Measurements from ENCODE around the gene DCC.

DCC gene

DNA sequence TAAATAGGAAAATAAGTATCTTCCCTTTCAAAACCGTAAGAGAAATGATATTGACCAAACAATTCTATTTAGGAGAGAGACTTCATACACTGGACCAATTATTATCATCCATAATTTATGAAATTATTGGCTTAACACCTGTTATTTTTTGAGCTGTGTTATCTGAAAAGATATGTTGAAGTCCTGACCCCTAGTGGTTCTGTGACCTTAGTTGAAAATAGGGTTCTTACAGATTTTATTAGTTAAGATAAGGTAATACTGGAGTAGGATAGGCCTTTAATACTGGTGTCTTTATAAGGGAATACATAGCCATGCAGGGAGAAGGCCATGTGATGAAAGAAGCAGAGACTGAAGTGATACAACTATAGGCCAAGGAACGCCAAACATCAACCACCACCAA, 659.6 kb downstream of the DCC start:
- Histone ChIP-seq H3K9ac (ENCODE audit: low read length) (no peak overlapping the region), H3K27me3 (replicated peaks; ENCODE audit: control insufficient read depth, insufficient read depth, low read length) (no peaks in the 10 kb centered on the region), H3K4me3 (ENCODE audit: low read length) (no peak overlapping the region), H3K36me3 (ENCODE audit: control insufficient read depth, insufficient read depth, low read length, severe bottlenecking) (no peaks in the 10 kb centered on the region), H3K4me1 (ENCODE audit: control insufficient read depth, insufficient read depth, low read length) (no peaks in the 10 kb centered on the region), H3K9me3 (ENCODE audit: control insufficient read depth, low read length) (no peaks in the 10 kb centered on the region)
- no peak for DNase-seq (ENCODE audit: low read depth)

DNA sequence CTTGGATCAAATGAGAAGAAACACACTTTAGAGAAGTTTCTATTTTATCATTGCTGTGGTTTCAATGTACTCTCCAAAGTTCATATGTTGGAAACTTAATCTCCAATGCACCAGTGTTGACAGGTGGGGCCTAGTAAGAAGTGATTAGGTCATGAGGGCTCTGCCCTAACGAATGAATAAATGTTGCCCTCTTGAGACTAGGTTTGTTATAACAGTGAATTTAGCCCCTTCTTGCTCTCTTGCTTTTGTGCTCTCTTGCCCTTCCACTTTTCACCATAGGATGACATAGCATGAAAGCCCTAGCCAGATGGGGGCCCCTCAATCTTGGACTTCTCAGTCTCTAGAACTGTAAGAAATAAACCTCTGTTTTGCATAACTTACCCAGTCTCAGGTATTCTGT, 664.8 kb downstream of the DCC start:
- no peaks in the 10 kb centered on the region for H3K27me3 ChIP-seq (replicated peaks; ENCODE audit: control insufficient read depth, insufficient read depth, low read length)
- H3K36me3 ChIP-seq (ENCODE audit: control insufficient read depth, insufficient read depth, low read length, severe bottlenecking): no peaks in the 10 kb centered on the region
- no peaks in the 10 kb centered on the region for H3K9me3 ChIP-seq (ENCODE audit: control insufficient read depth, low read length)
- H3K4me3 ChIP-seq (ENCODE audit: low read length): no peak overlapping the region
- no peak for DNase-seq (ENCODE audit: low read depth)
- no peak overlapping the region for H3K9ac ChIP-seq (ENCODE audit: low read length)
- no peaks in the 10 kb centered on the region for H3K4me1 ChIP-seq (ENCODE audit: control insufficient read depth, insufficient read depth, low read length)

DNA sequence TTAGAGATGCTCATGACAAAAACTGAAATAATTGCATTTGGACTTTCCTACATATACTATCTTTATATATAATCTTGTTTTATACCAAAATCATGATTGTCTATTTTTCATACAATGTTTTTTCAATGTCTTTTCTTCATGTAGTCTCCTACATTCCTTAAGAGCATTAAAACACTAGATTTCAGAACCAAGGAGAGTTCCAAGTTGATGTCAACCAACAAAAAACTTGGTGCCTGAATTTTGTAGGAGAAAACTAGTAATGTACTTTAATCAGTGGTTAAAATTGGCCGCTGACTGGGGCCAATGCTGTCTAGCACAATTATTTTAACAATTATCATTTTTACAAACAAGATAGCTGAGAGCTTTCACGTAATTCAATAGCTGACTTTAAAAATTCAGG, 678.8 kb downstream of the DCC start:
- Histone ChIP-seq H3K4me1 (ENCODE audit: control insufficient read depth, insufficient read depth, low read length) (no peaks in the 10 kb centered on the region), H3K9me3 (ENCODE audit: control insufficient read depth, low read length) (no peaks in the 10 kb centered on the region), H3K4me3 (ENCODE audit: low read length) (no peak overlapping the region), H3K27me3 (replicated peaks; ENCODE audit: control insufficient read depth, insufficient read depth, low read length) (no peaks in the 10 kb centered on the region), H3K9ac (ENCODE audit: low read length) (no peak overlapping the region), H3K36me3 (ENCODE audit: control insufficient read depth, insufficient read depth, low read length, severe bottlenecking) (no peaks in the 10 kb centered on the region)
- peak; percentile 41 for DNase-seq (ENCODE audit: low read depth)

DNA sequence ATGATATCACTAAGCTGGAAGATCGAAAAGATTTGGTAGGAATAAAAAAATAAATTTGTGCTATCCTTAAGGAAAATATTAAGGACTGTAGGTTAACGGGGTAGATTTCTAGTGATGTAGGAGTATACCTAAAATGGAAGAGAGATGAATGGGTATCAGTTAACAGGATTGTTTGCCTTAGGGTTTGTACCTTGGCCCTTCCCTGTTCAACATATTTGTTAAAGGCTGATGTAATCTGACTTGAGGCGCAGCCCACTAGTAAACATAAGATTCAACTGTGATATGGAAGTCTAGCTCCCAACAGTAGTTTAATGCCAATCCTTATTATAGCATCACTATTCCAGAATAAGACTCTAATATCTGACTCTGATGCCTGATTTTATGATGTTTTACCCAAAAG, 685.2 kb downstream of the DCC start:
- Histone ChIP-seq H3K4me3 (ENCODE audit: low read length) (no peak overlapping the region), H3K9me3 (ENCODE audit: control insufficient read depth, low read length) (no peaks in the 10 kb centered on the region), H3K9ac (ENCODE audit: low read length) (no peak overlapping the region), H3K4me1 (ENCODE audit: control insufficient read depth, insufficient read depth, low read length) (no peaks in the 10 kb centered on the region), H3K27me3 (replicated peaks; ENCODE audit: control insufficient read depth, insufficient read depth, low read length) (no peaks in the 10 kb centered on the region), H3K36me3 (ENCODE audit: control insufficient read depth, insufficient read depth, low read length, severe bottlenecking) (no peaks in the 10 kb centered on the region)
- DNase-seq (ENCODE audit: low read depth): no peak

DNA sequence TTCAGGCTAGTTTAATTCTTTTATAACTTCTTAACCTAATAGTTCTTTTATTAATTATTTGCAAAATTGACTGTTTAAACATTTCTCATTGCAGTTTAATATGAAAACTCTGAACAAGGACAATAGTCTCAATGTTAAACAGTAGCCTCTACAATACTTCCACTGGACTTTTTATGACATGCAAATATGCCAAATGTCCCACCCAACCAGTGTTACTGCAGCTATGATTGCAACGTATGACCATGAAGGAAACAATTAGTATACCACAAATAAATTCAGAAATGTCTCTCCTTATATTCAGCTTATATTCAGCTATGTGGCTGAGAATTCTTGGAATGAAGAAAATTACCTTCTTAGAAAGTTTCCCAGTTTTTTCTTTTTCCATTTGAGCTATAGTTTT, 688.6 kb downstream of the DCC start:
- no peaks in the 10 kb centered on the region for H3K9me3 ChIP-seq (ENCODE audit: control insufficient read depth, low read length)
- H3K4me3 ChIP-seq (ENCODE audit: low read length): no peak overlapping the region
- H3K27me3 ChIP-seq (replicated peaks; ENCODE audit: control insufficient read depth, insufficient read depth, low read length): no peaks in the 10 kb centered on the region
- no peaks in the 10 kb centered on the region for H3K4me1 ChIP-seq (ENCODE audit: control insufficient read depth, insufficient read depth, low read length)
- no peak for DNase-seq (ENCODE audit: low read depth)
- H3K36me3 ChIP-seq (ENCODE audit: control insufficient read depth, insufficient read depth, low read length, severe bottlenecking): no peaks in the 10 kb centered on the region
- no peak overlapping the region for H3K9ac ChIP-seq (ENCODE audit: low read length)

DNA sequence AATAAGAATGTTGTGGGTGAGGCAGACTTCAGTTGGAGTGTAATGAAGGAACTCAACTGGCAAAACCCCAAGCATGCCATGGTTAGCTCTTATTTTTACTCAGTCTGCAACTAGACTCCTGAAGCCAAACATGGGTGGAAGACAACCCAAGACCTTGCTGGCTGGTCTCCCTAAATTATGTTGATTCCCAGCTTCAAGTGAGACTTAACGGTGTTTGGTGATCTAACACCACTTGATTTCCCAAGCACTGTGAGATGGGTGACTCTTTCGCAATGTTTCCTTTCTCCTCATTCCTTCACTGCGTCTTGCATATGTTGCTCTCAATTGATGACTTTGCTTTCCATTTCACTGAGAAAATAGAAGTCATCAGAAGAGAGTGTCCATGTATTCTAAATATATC, 693.1 kb downstream of the DCC start:
- DNase-seq (ENCODE audit: low read depth): peak; percentile 3
- Histone ChIP-seq H3K36me3 (ENCODE audit: control insufficient read depth, insufficient read depth, low read length, severe bottlenecking) (no peaks in the 10 kb centered on the region), H3K9me3 (ENCODE audit: control insufficient read depth, low read length) (no peaks in the 10 kb centered on the region), H3K27me3 (replicated peaks; ENCODE audit: control insufficient read depth, insufficient read depth, low read length) (no peaks in the 10 kb centered on the region), H3K4me3 (ENCODE audit: low read length) (no peak overlapping the region), H3K9ac (ENCODE audit: low read length) (no peak overlapping the region), H3K4me1 (ENCODE audit: control insufficient read depth, insufficient read depth, low read length) (no peaks in the 10 kb centered on the region)

DNA sequence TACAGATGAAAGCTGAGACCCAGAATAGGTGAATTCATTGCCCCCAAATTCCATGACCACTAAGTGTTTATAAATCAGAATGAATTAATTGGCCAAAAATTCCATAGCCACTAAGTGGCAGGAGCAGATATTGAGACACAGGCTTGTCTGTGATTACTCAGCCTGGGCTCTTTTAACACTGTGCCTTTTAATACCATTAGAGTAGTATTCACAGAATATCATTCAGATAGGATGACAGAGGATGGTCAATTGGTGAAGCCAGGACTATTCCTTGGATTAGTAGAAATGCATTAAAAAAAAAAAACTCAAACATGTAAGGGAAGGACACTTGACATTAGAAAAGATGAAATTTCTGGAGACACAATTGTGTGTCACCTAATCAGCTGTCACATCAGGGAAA, 698.6 kb downstream of the DCC start:
- Histone ChIP-seq H3K36me3 (ENCODE audit: control insufficient read depth, insufficient read depth, low read length, severe bottlenecking) (no peaks in the 10 kb centered on the region), H3K9me3 (ENCODE audit: control insufficient read depth, low read length) (no peaks in the 10 kb centered on the region), H3K4me3 (ENCODE audit: low read length) (no peak overlapping the region), H3K4me1 (ENCODE audit: control insufficient read depth, insufficient read depth, low read length) (no peaks in the 10 kb centered on the region), H3K9ac (ENCODE audit: low read length) (no peak overlapping the region), H3K27me3 (replicated peaks; ENCODE audit: control insufficient read depth, insufficient read depth, low read length) (no peaks in the 10 kb centered on the region)
- no peak for DNase-seq (ENCODE audit: low read depth)

DNA sequence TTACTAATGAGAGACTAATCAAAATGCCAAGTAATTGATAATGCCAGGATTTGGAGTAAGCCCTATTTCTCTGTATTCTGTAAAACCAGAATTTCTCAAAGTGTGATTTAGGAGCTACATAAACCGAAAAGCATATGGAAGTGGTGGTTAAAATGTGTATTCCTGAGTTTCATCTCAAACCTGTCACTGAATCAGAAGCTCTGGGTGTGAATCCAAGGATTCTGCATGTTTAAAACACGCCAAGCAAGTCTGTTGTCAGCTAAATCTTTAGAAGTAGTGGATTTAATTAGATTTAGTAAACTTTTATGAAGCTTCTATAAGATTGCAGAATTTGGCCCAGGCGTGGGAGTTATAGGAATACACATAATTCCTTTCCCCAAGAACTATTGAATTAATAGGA, 700.3 kb downstream of the DCC start:
- Histone ChIP-seq H3K4me3 (ENCODE audit: low read length) (no peak overlapping the region), H3K4me1 (ENCODE audit: control insufficient read depth, insufficient read depth, low read length) (no peaks in the 10 kb centered on the region), H3K9me3 (ENCODE audit: control insufficient read depth, low read length) (no peaks in the 10 kb centered on the region), H3K27me3 (replicated peaks; ENCODE audit: control insufficient read depth, insufficient read depth, low read length) (no peaks in the 10 kb centered on the region), H3K9ac (ENCODE audit: low read length) (no peak overlapping the region), H3K36me3 (ENCODE audit: control insufficient read depth, insufficient read depth, low read length, severe bottlenecking) (no peaks in the 10 kb centered on the region)
- no peak for DNase-seq (ENCODE audit: low read depth)

DNA sequence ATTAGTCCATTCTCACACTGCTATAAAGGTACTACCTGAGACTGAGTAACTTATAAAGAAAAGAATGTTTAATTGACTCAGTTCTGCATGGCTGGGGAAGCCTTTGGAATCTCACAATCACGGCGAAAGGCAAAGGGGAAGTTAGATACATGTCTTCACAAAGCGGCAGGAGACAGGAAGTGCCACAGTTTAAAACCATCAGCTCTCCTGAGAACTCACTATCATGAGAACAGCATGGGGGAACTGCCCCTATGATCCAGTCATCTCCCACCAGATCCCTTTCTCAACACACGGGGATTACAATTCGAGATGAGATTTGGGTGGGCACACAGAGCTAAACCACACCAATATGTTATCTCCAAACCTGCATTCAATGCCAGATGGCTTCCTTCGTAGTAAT, 716.1 kb downstream of the DCC start:
- no peak overlapping the region for H3K4me3 ChIP-seq (ENCODE audit: low read length)
- DNase-seq (ENCODE audit: low read depth): no peak
- no peak overlapping the region for H3K9ac ChIP-seq (ENCODE audit: low read length)
- no peaks in the 10 kb centered on the region for H3K9me3 ChIP-seq (ENCODE audit: control insufficient read depth, low read length)
- H3K27me3 ChIP-seq (replicated peaks; ENCODE audit: control insufficient read depth, insufficient read depth, low read length): no peaks in the 10 kb centered on the region
- no peaks in the 10 kb centered on the region for H3K36me3 ChIP-seq (ENCODE audit: control insufficient read depth, insufficient read depth, low read length, severe bottlenecking)
- no peaks in the 10 kb centered on the region for H3K4me1 ChIP-seq (ENCODE audit: control insufficient read depth, insufficient read depth, low read length)

DNA sequence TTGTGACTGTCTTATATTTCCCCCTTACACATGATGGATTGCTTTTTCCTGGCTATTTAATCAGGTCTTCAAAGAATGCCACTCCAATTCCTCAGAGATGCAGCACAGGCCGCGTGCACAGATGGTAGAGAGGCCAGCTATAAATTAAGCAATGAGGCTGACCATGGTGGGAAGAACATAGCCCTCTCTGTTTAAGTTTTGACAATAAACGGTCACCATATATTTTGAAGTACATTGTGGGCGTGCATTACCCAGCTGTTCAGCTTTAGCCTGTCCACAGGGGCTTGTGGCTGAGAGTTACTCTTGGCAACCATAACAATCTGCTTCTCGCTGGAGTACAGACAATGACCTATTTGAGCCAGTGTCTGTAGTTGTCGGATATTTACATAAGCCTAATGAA, 730.8 kb downstream of the DCC start:
- no peak for DNase-seq (ENCODE audit: low read depth)
- no peak overlapping the region for H3K9ac ChIP-seq (ENCODE audit: low read length)
- no peak overlapping the region for H3K4me3 ChIP-seq (ENCODE audit: low read length)
- no peaks in the 10 kb centered on the region for H3K4me1 ChIP-seq (ENCODE audit: control insufficient read depth, insufficient read depth, low read length)
- no peaks in the 10 kb centered on the region for H3K9me3 ChIP-seq (ENCODE audit: control insufficient read depth, low read length)
- H3K36me3 ChIP-seq (ENCODE audit: control insufficient read depth, insufficient read depth, low read length, severe bottlenecking): no peaks in the 10 kb centered on the region
- no peaks in the 10 kb centered on the region for H3K27me3 ChIP-seq (replicated peaks; ENCODE audit: control insufficient read depth, insufficient read depth, low read length)

DNA sequence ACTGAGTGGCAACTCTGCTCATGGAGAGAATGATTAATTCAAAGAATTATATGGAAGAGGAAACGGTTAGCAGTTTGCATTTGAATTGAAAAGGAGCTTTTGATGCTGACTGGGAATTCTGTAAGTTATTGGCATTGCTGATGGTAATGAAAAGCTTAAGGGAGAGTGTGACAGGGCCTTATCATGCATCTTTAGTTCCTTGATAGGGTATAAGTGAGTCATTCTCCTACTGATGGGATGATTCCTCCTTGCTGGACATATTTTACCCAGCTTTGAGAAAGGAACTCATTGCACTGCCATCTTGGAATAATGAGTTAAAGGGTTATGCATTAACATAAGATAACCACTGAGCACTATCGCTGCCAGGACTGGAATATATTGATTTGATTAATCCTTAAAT, 740.7 kb downstream of the DCC start:
- H3K9me3 ChIP-seq (ENCODE audit: control insufficient read depth, low read length): no peaks in the 10 kb centered on the region
- DNase-seq (ENCODE audit: low read depth): no peak
- H3K27me3 ChIP-seq (replicated peaks; ENCODE audit: control insufficient read depth, insufficient read depth, low read length): no peaks in the 10 kb centered on the region
- H3K4me1 ChIP-seq (ENCODE audit: control insufficient read depth, insufficient read depth, low read length): no peaks in the 10 kb centered on the region
- H3K4me3 ChIP-seq (ENCODE audit: low read length): no peak overlapping the region
- H3K9ac ChIP-seq (ENCODE audit: low read length): no peak overlapping the region
- H3K36me3 ChIP-seq (ENCODE audit: control insufficient read depth, insufficient read depth, low read length, severe bottlenecking): no peaks in the 10 kb centered on the region

DNA sequence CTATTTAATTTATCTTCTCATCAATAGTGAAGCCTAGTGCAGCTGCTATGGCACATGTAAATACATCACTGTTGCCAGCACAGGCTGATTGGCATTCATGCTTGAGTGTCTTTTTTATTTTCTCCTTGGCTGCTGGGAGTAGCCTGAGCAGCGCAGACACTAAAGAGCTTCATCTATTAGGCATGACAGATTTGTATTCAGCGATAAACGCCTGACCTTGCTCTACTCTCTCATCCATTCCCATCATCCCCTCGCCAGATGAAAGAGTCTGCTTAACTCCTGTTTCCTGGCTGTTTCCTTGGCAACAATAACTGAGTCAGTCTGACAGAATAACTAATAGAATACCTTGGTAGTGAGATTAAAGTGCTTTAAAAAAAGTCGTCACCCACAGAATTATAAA, 753.6 kb downstream of the DCC start:
- Histone ChIP-seq H3K4me1 (ENCODE audit: control insufficient read depth, insufficient read depth, low read length) (no peaks in the 10 kb centered on the region), H3K9ac (ENCODE audit: low read length) (no peak overlapping the region), H3K27me3 (replicated peaks; ENCODE audit: control insufficient read depth, insufficient read depth, low read length) (no peaks in the 10 kb centered on the region), H3K4me3 (ENCODE audit: low read length) (no peak overlapping the region), H3K9me3 (ENCODE audit: control insufficient read depth, low read length) (no peaks in the 10 kb centered on the region), H3K36me3 (ENCODE audit: control insufficient read depth, insufficient read depth, low read length, severe bottlenecking) (no peaks in the 10 kb centered on the region)
- DNase-seq (ENCODE audit: low read depth): no peak

Measured in adipocyte (in vitro differentiated cells).